Right lobe of liver (tissue), 4 donors: ENCODE measurements around the gene AJAP1.

Experiments
- POLR2A ChIP-seq: fragments of 450-650 bp; IDR thresholded peaks from one replicate; pipeline ENCODE4 v1.6.1; 2017; ENCODE audit warnings: antibody characterized with exemption, mild to moderate bottlenecking
- TF ChIP-seq, protein P1 (sequence below), 4 donors: fragments of 200-600 bp in 3 of 4; fragments of 450-650 bp in 1 of 4; IDR thresholded peaks; one replicate each; pipeline versions ENCODE4 v1.5.1 to v1.8.0; 2016 to 2022; ENCODE audit warnings: antibody characterized with exemption in 4 of 4, mild to moderate bottlenecking in 2 of 4
- donor health status: DM: no; HTN: no; CAD: no.
- donor health status: DM: no; HTN: no; CAD: no.
- donor health status: DM: no; HTN: yes; CAD: no.

DNA sequence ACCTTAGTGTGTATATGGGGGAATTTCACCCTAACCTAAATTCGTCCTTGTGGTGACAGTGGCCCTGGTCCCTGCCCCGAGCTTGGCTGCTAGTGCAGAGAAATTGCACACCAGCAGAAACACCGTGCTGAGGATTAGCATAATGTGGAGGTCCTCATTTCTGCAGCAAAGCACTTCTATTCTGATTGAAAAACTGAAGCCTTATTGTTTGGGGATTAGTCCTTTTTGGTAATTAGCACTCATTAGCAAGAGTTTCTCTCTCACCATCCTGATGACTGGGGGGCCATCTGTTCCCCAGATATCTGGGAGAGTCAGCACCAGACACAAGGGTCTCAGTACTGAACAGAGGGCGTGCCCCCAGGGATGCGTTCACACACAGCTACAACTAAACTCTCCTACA lies 55.2 kb downstream of the AJAP1 start:
- TF ChIP-seq, protein P1, sequence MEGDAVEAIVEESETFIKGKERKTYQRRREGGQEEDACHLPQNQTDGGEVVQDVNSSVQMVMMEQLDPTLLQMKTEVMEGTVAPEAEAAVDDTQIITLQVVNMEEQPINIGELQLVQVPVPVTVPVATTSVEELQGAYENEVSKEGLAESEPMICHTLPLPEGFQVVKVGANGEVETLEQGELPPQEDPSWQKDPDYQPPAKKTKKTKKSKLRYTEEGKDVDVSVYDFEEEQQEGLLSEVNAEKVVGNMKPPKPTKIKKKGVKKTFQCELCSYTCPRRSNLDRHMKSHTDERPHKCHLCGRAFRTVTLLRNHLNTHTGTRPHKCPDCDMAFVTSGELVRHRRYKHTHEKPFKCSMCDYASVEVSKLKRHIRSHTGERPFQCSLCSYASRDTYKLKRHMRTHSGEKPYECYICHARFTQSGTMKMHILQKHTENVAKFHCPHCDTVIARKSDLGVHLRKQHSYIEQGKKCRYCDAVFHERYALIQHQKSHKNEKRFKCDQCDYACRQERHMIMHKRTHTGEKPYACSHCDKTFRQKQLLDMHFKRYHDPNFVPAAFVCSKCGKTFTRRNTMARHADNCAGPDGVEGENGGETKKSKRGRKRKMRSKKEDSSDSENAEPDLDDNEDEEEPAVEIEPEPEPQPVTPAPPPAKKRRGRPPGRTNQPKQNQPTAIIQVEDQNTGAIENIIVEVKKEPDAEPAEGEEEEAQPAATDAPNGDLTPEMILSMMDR (IDR thresholded peaks at IDR 0.05) = no peak
- TF ChIP-seq POLR2A = no peak
